Endothelial cell of umbilical vein (primary cell): ENCODE results near the gene SEMA6A. TPM values are rescaled to one million over a fixed set of nuclear protein-coding genes. Genes with fewer than 3 reads are reported as not detected.

Source experiments
- BruUV-seq: library from RNA; stranded (reverse); fragments of 400-500 nt; replicated peaks from 2 replicates; lab custom pipeline; 2021; lab: Mats Ljungman, UMichigan
- CTCF ChIA-PET: fragments of 300-600, 350-600 bp; sonication (Branson Sonifier 250); formaldehyde crosslinking; loops from one replicate; lab custom pipeline; 2021; ENCODE audit warnings: antibody characterized with exemption, inconsistent platforms; lab: Charles Lee
- POLR2A ChIA-PET: fragments of 300-600, 350-600 bp; sonication (Branson Sonifier 250); formaldehyde crosslinking; loops from one replicate; lab custom pipeline; 2021; ENCODE audit warnings: antibody characterized with exemption, inconsistent platforms; lab: Charles Lee
- DNase-seq: peaks from one replicate; pipeline ENCODE4 v3.0.0-alpha.2; 2011; ENCODE audit warnings: low read depth, low spot score
- FAIRE-seq: peaks from 2 replicates; lab custom pipeline; 2011; peaks lifted over from hg19 to GRCh38; lab: Jason Lieb, UNC
- H2AFZ ChIP-seq: 2 replicates; pipeline ENCODE4 v1.6.0; 2012; ENCODE audit warnings: low read depth, low read length, control low read depth, inconsistent platforms
- H3K27ac ChIP-seq: 2 replicates; pipeline ENCODE4 v1.5.1; 2011; ENCODE audit warnings: low read depth, mild to moderate bottlenecking, control low read depth, low read length, moderate library complexity; ENCODE audit not compliant: insufficient read depth
- H3K27me3 ChIP-seq, 2 experiments: 2 replicates each; pipeline versions ENCODE4 v1.6.0 to v1.6.1; 2011; ENCODE audit warnings: low read length in 2 of 2, mixed read lengths in 1 of 2; ENCODE audit not compliant: control insufficient read depth in 2 of 2, insufficient read depth in 2 of 2
- H3K36me3 ChIP-seq, 2 experiments: 2 replicates in 1 of 2; 3 replicates in 1 of 2; pipeline ENCODE4 v1.5.1; 2011; ENCODE audit warnings: low read length in 2 of 2, mild to moderate bottlenecking in 1 of 2, moderate library complexity in 1 of 2; ENCODE audit not compliant: control insufficient read depth in 2 of 2, insufficient read depth in 2 of 2; ENCODE audit errors: extremely low read depth in 1 of 2
- H3K4me1 ChIP-seq: 3 replicates; pipeline ENCODE4 v1.5.1; 2011; ENCODE audit warnings: mild to moderate bottlenecking, low read length; ENCODE audit not compliant: control insufficient read depth, insufficient read depth; ENCODE audit errors: extremely low read depth
- H3K4me2 ChIP-seq: 2 replicates; pipeline ENCODE4 v1.6.1; 2011; ENCODE audit warnings: low read length, control low read depth, mixed read lengths; ENCODE audit not compliant: insufficient read depth
- H3K4me3 ChIP-seq, 3 experiments: fragments of 200-600 bp in 1 of 3; sonication (generic), shearing (Covaris generic) in 1 of 3; replicated peaks in 1 of 3; 2 replicates each; pipeline ENCODE4 v1.5.1; 2011 to 2016; ENCODE audit warnings: control low read depth in 3 of 3, low read length in 3 of 3, mild to moderate bottlenecking in 2 of 3, inconsistent platforms in 1 of 3, low read depth in 1 of 3, moderate library complexity in 1 of 3; ENCODE audit not compliant: insufficient read depth in 1 of 3
- H3K79me2 ChIP-seq: 2 replicates; pipeline ENCODE4 v1.6.0; 2012; ENCODE audit warnings: low read length, inconsistent platforms; ENCODE audit not compliant: control insufficient read depth, insufficient read depth
- H3K9ac ChIP-seq: replicated peaks from 2 replicates; pipeline ENCODE3; 2011; ENCODE audit warnings: low read length, control low read depth; ENCODE audit not compliant: insufficient read depth; ENCODE audit errors: extremely low read depth
- H3K9me1 ChIP-seq: replicated peaks from 3 replicates; pipeline ENCODE4 v1.6.0; 2011; ENCODE audit warnings: mild to moderate bottlenecking, low read length; ENCODE audit not compliant: control insufficient read depth, insufficient read depth; ENCODE audit errors: extremely low read depth
- H3K9me3 ChIP-seq: replicated peaks from 2 replicates; pipeline ENCODE4 v1.5.1; 2012; ENCODE audit warnings: low read length, inconsistent platforms; ENCODE audit not compliant: control insufficient read depth, insufficient read depth
- H4K20me1 ChIP-seq: replicated peaks from 2 replicates; pipeline ENCODE3; 2011; ENCODE audit warnings: mild to moderate bottlenecking, low read length; ENCODE audit not compliant: control insufficient read depth, insufficient read depth; ENCODE audit errors: extremely low read depth
- CTCF ChIP-seq, 2 donors: IDR thresholded peaks; 1 replicate in 1 of 2; 2 replicates in 1 of 2; pipeline ENCODE4 v1.5.1; 2011; ENCODE audit warnings: low read length in 2 of 2, mild to moderate bottlenecking in 2 of 2, moderate library complexity in 2 of 2, control low read depth in 1 of 2, inconsistent platforms in 1 of 2, low read depth in 1 of 2; ENCODE audit not compliant: insufficient read depth in 1 of 2; ENCODE audit errors: extremely low read depth in 1 of 2
- FOS ChIP-seq: IDR thresholded peaks from 2 replicates; pipeline ENCODE4 v1.6.1; 2011; ENCODE audit warnings: mild to moderate bottlenecking, low read length, moderate library complexity, borderline replicate concordance; ENCODE audit not compliant: insufficient read depth
- GATA2 ChIP-seq: IDR thresholded peaks from 2 replicates; pipeline ENCODE4 v1.7.0; 2011; ENCODE audit warnings: low read depth, mild to moderate bottlenecking, moderate library complexity, mixed read lengths, low read length; ENCODE audit not compliant: insufficient read length, insufficient read depth
- JUN ChIP-seq: IDR thresholded peaks from 2 replicates; pipeline ENCODE4 v1.6.1; 2011; ENCODE audit warnings: borderline replicate concordance, low read depth; ENCODE audit not compliant: insufficient read length, insufficient read depth
- MAX ChIP-seq: IDR thresholded peaks from 2 replicates; pipeline ENCODE4 v1.6.1; 2011; ENCODE audit not compliant: insufficient read depth, insufficient read length
- MYC ChIP-seq: IDR thresholded peaks from one replicate; pipeline ENCODE4 v1.6.1; 2011; ENCODE audit warnings: mild to moderate bottlenecking, low read depth, low read length
- POLR2A ChIP-seq: IDR thresholded peaks from 2 replicates; pipeline ENCODE4 v1.6.1; 2012; ENCODE audit warnings: low read depth, mild to moderate bottlenecking, control low read depth, low read length
- POLR2AphosphoS5 ChIP-seq: IDR thresholded peaks from 2 replicates; pipeline ENCODE4 v1.6.1; 2012; ENCODE audit warnings: low read depth, mild to moderate bottlenecking, control low read depth, low read length, moderate library complexity; ENCODE audit not compliant: insufficient read depth
- dilution Hi-C: fragments of 300-500 bp; cut with MboI; formaldehyde crosslinking; loops from one replicate; pipeline ENCODE4 v1.15.0; 2019; ENCODE audit warnings: low sequenced_read_pairs; ENCODE audit not compliant: extremely low pct_ligation_motif_present
- intact Hi-C: fragments of 100-400 bp; cut with micrococcal nuclease; formaldehyde crosslinking; loops from one replicate; pipeline ENCODE4 v1.10.0; 2022
- polyA plus RNA-seq, 4 experiments: library from polyadenylated mRNA; depleted of rRNA in 3 of 4; stranded (reverse) in 3 of 4; unstranded in 1 of 4; fragments of >200 nt; gene quantifications; 2 replicates each; pipeline versions ENCODE4 v1.2.1 to v1.2.3, GENCODE V29; 2011 to 2012; ENCODE audit warnings: missing spikeins in 1 of 4
- total RNA-seq: library from RNA; stranded (reverse); gene quantifications from 2 replicates; pipeline ENCODE4 v1.2.3, GENCODE V29; 2021

The SEMA6A gene
- total and polyA plus RNA-seq, 2 donors (not counting 3 experiments of a cell fraction or from before 2014, with no cell fraction given), result 0.43 to 1.5 TPM

GRCh38 chr5:116612431-116612830 lies 37.8 kb upstream of the SEMA6A start:
- Histone ChIP-seq H3K79me2 (no peaks in the 10 kb centered on the region), H3K4me1 (no peaks in the 10 kb centered on the region), H3K27ac (no peak overlapping the region), H3K4me3 (no peak overlapping the region), H3K36me3 (no peaks in the 10 kb centered on the region), H3K9me1 (no peaks in the 10 kb centered on the region), H3K9me3 (no peaks in the 10 kb centered on the region), H4K20me1 (no peaks in the 10 kb centered on the region), H2AFZ (no peak overlapping the region), H3K9ac (no peak overlapping the region), H3K4me2 (no peak overlapping the region), H3K27me3 (no peaks in the 10 kb centered on the region)
- dilution Hi-C loops, result no loop called here
- TF ChIP-seq CTCF (IDR thresholded peaks at IDR 0.05; ENCODE audit: extremely low read depth in 1 of 2, insufficient read depth in 1 of 2, low read depth in 1 of 2, low read length in 2 of 2), result no peak
- no peak for TF ChIP-seq POLR2A
- TF ChIP-seq MYC, result no peak
- no peak for TF ChIP-seq GATA2
- FAIRE-seq, result no peak
- ChIA-PET POLR2A (no interaction called here), CTCF (interaction anchor here (0.8 kb wide), 1 partner anchor 75 kb away, joined by 3 read pairs; no protein-coding TSS in a partner anchor)
- no peak for DNase-seq
- intact Hi-C loops, result no loop called here
- BruUV-seq, result no TSS peak

GRCh38 chr5:116605310-116606070 lies 30.9 kb upstream of the SEMA6A start:
- H3K4me2 ChIP-seq, result no peak overlapping the region
- TF ChIP-seq JUN, result no peak
- TF ChIP-seq MYC, result no peak
- TF ChIP-seq CTCF (IDR thresholded peaks at IDR 0.05; ENCODE audit: extremely low read depth in 1 of 2, insufficient read depth in 1 of 2, low read depth in 1 of 2, low read length in 2 of 2), result no peak
- no peak for TF ChIP-seq GATA2
- TF ChIP-seq FOS, result no peak
- TF ChIP-seq POLR2AphosphoS5, result no peak
- TF ChIP-seq POLR2A, result no peak
- no peak for TF ChIP-seq MAX
- no peak for FAIRE-seq
- H3K27ac ChIP-seq, result no peak overlapping the region
- no peak overlapping the region for H3K9ac ChIP-seq
- no peaks in the 10 kb centered on the region for H3K9me1 ChIP-seq
- H3K79me2 ChIP-seq, result no peaks in the 10 kb centered on the region
- POLR2A ChIA-PET, result no interaction called here
- dilution Hi-C loops (no loop called here), intact Hi-C loops (no loop called here)
- H3K27me3 ChIP-seq, result peaks cover 0 to 3% of the 10 kb centered on the region in 2 experiments
- CTCF ChIA-PET, result no interaction called here
- H4K20me1 ChIP-seq, result no peaks in the 10 kb centered on the region
- no peak overlapping the region for H2AFZ ChIP-seq
- no peaks in the 10 kb centered on the region for H3K4me1 ChIP-seq
- H3K4me3 ChIP-seq, result no peak overlapping the region
- no TSS peak for BruUV-seq
- no peaks in the 10 kb centered on the region for H3K36me3 ChIP-seq
- H3K9me3 ChIP-seq, result no peaks in the 10 kb centered on the region
- no peak for DNase-seq
